Placental epithelial cell (primary cell): Measurements from ENCODE around the gene SRY. TPM values are rescaled to one million over a fixed set of nuclear protein-coding genes. Genes with fewer than 3 reads are reported as not detected.

Source experiments
- small RNA-seq: library from RNA; depleted of rRNA; stranded (forward); fragments of <200 nt; gene quantifications from one replicate; pipeline ENCODE3, GENCODE V24; 2012
- total RNA-seq: library from RNA; depleted of rRNA; stranded (reverse); fragments of >200 nt; gene quantifications from 2 replicates; pipeline ENCODE4 v1.2.3, GENCODE V29; 2012

SRY gene
- not detected in 2 replicates for total RNA-seq

GRCh38 chrY:2787600-2787999, at the start of gene SRY:
TSS of gene SRY (minus strand) at chrY:2787682. CDS start at chrY:2787603, 79 bp downstream.

Small RNA genes lying within 50 kb of the gene (small RNA-seq; reads per million reads assigned to genes)
- gene RNU6-1334P = not detected
- gene TOMM22P2 = not detected

Other genes with a start within 250 kb of the SRY start
- 235 TPM in 1 of 2 replicates, not detected in the other for gene RPS4Y1, start 53.9 kb upstream of the SRY start, total RNA-seq
- gene ZFY, start 147.7 kb upstream of the SRY start, total RNA-seq = 19.6 TPM in 1 of 2 replicates, not detected in the other